Ovary (tissue), 9 donors: ENCODE results near the gene MYOF. TPM values are rescaled to one million over a fixed set of nuclear protein-coding genes. Genes with fewer than 3 reads are reported as not detected.

ENCODE experiments used
- DNase-seq, 5 donors: peaks; one replicate each; pipeline ENCODE4 v3.0.0-alpha.2; 2019 to 2020
- H3K27ac ChIP-seq, 2 donors: fragments of 200-600 bp; one replicate each; pipeline versions ENCODE4 v1.5.1 to v1.8.0; 2019 to 2022
- H3K27me3 ChIP-seq: fragments of 200-600 bp; one replicate; pipeline ENCODE4 v1.8.0; 2022
- H3K36me3 ChIP-seq: fragments of 200-600 bp; sonication (generic); one replicate; pipeline ENCODE4 v1.5.1; 2019
- H3K4me1 ChIP-seq: one replicate; pipeline ENCODE4 v1.8.1; 2013; ENCODE audit warnings: mild to moderate bottlenecking, moderate library complexity; ENCODE audit not compliant: insufficient read depth
- H3K4me3 ChIP-seq: fragments of 200-600 bp; sonication (generic); one replicate; pipeline ENCODE4 v1.5.1; 2017
- H3K9me3 ChIP-seq, 2 donors: fragments of 200-600 bp in 1 of 2; sonication (generic) in 1 of 2; one replicate each; pipeline versions ENCODE4 v1.5.1 to v1.8.1; 2013 to 2019; ENCODE audit warnings: mild to moderate bottlenecking in 1 of 2, moderate library complexity in 1 of 2
- CTCF ChIP-seq, 3 donors: fragments of 450-650 bp in 2 of 3; fragments of 200-600 bp in 1 of 3; IDR thresholded peaks; one replicate each; pipeline versions ENCODE4 v1.5.1 to v1.8.0; 2016 to 2022; ENCODE audit warnings: antibody characterized with exemption in 3 of 3, mild to moderate bottlenecking in 1 of 3
- EP300 ChIP-seq: sonication (generic); formaldehyde crosslinking; IDR thresholded peaks from one replicate; pipeline ENCODE4 v1.6.1; 2017; ENCODE audit warnings: antibody characterized with exemption
- POLR2A ChIP-seq: fragments of 450-650 bp; IDR thresholded peaks from one replicate; pipeline ENCODE4 v1.6.1; 2017; ENCODE audit warnings: antibody characterized with exemption, mild to moderate bottlenecking, moderate library complexity
- WGBS, 3 donors: extraction: QIAGEN DNeasy Blood & Tissue Kit in 1 of 3; methylation state at CpG; one replicate each; pipeline versions ENCODE4 v1.1.5 to v1.1.7; 2013 to 2017; 5-methylcytosine and 5-hydroxymethylcytosine counted together
- intact Hi-C, 4 donors: fragments of 100-400 bp; cut with DNase I; formaldehyde crosslinking; loops; one replicate each; pipeline versions ENCODE4 v1.11.0 to v1.15.1; 2022 to 2023
- polyA plus RNA-seq, 2 donors: library from polyadenylated mRNA; stranded (reverse); fragments of 200-250 nt in 1 of 2; fragments of 350-450 nt in 1 of 2; fragmentation: Illumina TruSeq in 1 of 2; extraction: RNeasy Lipid Tissue Mini Kit (QIAGEN cat#74804) in 1 of 2; gene quantifications; one replicate each; pipeline ENCODE4 v1.2.3, GENCODE V29; 2013 to 2014
- total RNA-seq, 7 donors: library from RNA; depleted of rRNA in 2 of 7; stranded (reverse); fragments of >200 nt in 2 of 7; fragmentation: NEBNext Ultra II Directional in 3 of 7; extraction: Animal tissue kit (Norgen Biotek cat#: 25700) in 3 of 7; gene quantifications; one replicate each; pipeline versions ENCODE4 v1.1.0 to v1.2.4, GENCODE V29; 2016 to 2023
- donor health status: DM: no; HTN: no; CAD: no; lungs with moderate emphysema.
- donor health status: DM: no; HTN: no; CAD: no.
- donor health status: Bipolar disorder and iron deficiency.
- donor health status: DM: yes; HTN: yes; CAD: no.
- donor health status: DM: no; HTN: no; CAD: no.
- donor health status: DM: yes; HTN: yes; CAD: no.

MYOF gene
- total and polyA plus RNA-seq, 9 donors, result 7.9 to 89.0 (median 45.7) TPM

DNA sequence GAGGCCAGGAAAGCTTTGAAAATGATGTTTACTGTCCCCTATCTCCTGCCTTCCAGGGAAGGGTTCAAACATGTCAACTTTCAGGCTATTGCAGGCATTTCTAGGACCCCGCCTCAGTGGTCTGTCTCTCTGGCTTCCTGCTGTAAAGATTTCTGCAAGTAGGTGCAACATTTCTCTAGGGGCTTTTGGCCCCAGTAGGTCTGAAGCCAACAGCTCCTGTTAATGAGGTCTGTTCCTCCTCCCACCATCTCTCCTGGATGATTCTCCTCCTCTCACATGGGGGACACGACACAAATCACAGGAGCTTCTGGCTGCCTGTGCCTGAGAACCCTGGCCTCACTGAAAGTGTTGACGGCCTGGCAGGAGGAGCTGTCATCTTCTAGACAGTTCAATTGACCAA, 214.1 kb downstream of the MYOF start:
- intact Hi-C loops, result no loop called here
- 55 to 80% (median 67%) methylated on average over 3 of the region's 3 CpGs for WGBS, 3 donors
- Histone ChIP-seq H3K36me3 (no peaks in the 10 kb centered on the region), H3K27me3 (no peaks in the 10 kb centered on the region), H3K27ac (no peak overlapping the region), H3K4me1 (no peaks in the 10 kb centered on the region), H3K4me3 (no peak overlapping the region), H3K9me3 (no peaks in the 10 kb centered on the region)
- TF ChIP-seq EP300 (no peak), CTCF (IDR thresholded peaks at IDR 0.05) (no peak), POLR2A (no peak)
- no peak for DNase-seq

- no peak for DNase-seq
- TF ChIP-seq EP300 (no peak), CTCF (IDR thresholded peaks at IDR 0.05) (no peak)
- 18 to 41% (median 30%) methylated on average over 3 of the region's 3 CpGs for WGBS, 3 donors
- no peaks in the 10 kb centered on the region for H3K4me1 ChIP-seq
- H3K36me3 ChIP-seq, result no peaks in the 10 kb centered on the region
- no peak overlapping the region for H3K4me3 ChIP-seq
- no peak overlapping the region for H3K27ac ChIP-seq
- intact Hi-C loops, result no loop called here
- H3K9me3 ChIP-seq, result no peaks in the 10 kb centered on the region
- H3K27me3 ChIP-seq, result no peaks in the 10 kb centered on the region
Observed at GRCh38 chr10:93267521-93267920, 214.6 kb downstream of the MYOF start.

GRCh38 chr10:93266858-93267257, 215.3 kb downstream of the MYOF start:
- intact Hi-C loops, result no loop called here
- TF ChIP-seq POLR2A (no peak), CTCF (IDR thresholded peaks at IDR 0.05) (no peak)
- no peak overlapping the region for H3K4me3 ChIP-seq
- WGBS, 3 donors, result 94 to 99% (median 95%) methylated on average over 4 of the region's 4 CpGs
- no peaks in the 10 kb centered on the region for H3K9me3 ChIP-seq
- no peaks in the 10 kb centered on the region for H3K4me1 ChIP-seq
- no peak overlapping the region for H3K27ac ChIP-seq
- H3K36me3 ChIP-seq, result no peaks in the 10 kb centered on the region
- no peak for DNase-seq
- H3K27me3 ChIP-seq, result no peaks in the 10 kb centered on the region

DNA sequence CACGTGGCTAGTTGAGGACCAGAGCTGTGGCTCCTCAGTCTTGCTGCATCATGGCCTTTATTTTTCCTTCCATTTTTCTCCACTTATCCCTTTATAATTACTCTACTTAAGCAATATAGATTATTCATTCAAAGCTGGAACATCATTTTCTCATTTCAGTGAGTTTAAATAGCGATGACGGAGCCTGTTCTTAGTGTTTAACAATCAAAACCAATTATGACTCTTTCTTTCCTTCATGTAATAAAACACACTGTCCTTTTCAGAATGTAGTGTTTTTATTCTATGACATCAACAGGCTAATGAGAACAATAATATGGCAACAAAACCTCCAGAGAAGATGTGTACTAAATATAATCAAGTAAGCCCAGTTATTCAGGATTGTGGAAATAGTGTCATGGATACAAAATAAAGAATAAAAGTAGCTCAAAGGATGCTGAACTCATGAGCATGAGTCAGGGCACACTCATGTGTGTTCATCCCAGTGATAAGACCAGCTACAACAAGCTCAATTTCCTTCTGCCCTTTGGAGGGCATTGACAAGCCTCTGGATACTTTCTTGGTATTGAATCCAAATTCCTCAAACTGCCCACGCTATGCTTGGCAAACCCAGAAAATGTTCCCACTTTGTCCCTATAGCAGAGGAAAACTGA, 220.0 kb downstream of the MYOF start:
- Histone ChIP-seq H3K27me3 (no peaks in the 10 kb centered on the region), H3K27ac (no peak overlapping the region), H3K4me1 (no peaks in the 10 kb centered on the region), H3K9me3 (no peaks in the 10 kb centered on the region), H3K4me3 (no peak overlapping the region), H3K36me3 (no peaks in the 10 kb centered on the region)
- 85 to 90% (median 86%) methylated on average over 4 of the region's 4 CpGs for WGBS, 3 donors
- intact Hi-C loops, result no loop called here
- no peak for DNase-seq
- no peak for TF ChIP-seq CTCF (IDR thresholded peaks at IDR 0.05)
- TF ChIP-seq EP300, result no peak
- no peak for TF ChIP-seq POLR2A
